ENCODE data around the gene PARL. TPM values are rescaled to one million over a fixed set of nuclear protein-coding genes. Genes with fewer than 3 reads are reported as not detected.

The PARL gene
- 30.6 and 48.8 TPM in 2 replicates for total RNA-seq

GRCh38 chr3:183884427-183885296 is at the start of gene PARL:
TSS of gene PARL (minus strand) at chr3:183884880. CDS start at chr3:183884846, 34 bp downstream.

GRCh38 chr3:183825456-183826161 is 59.1 kb downstream of the PARL start, which contains the start of gene MAP6D1:
TSS of gene MAP6D1 (minus strand) at chr3:183825577. CDS start at chr3:183825547, 30 bp downstream.

Other genes starting within 250 kb of the PARL start
- gene KLHL24, start 249.3 kb downstream of the PARL start, total RNA-seq = 31.2 and 81.4 TPM in 2 replicates
- gene YEATS2, start 187.1 kb downstream of the PARL start, total RNA-seq = 27.7 and 33.6 TPM in 2 replicates
- 1.2 and 2.5 TPM in 2 replicates for gene MAP6D1, start 59.3 kb downstream of the PARL start, total RNA-seq
- gene ABCC5, start 133.0 kb upstream of the PARL start, total RNA-seq = 15.4 and 16.5 TPM in 2 replicates
- gene HTR3D, start 146.9 kb upstream of the PARL start, total RNA-seq = not detected in 2 replicates
- not detected in 2 replicates for gene HTR3C, start 168.2 kb upstream of the PARL start, total RNA-seq
- gene HTR3E, start 212.2 kb upstream of the PARL start, total RNA-seq = not detected in 2 replicates

Measured in uterine smooth muscle cell (primary cell).